Body of pancreas (tissue), 4 donors: ENCODE measurements around the gene PKN1.

Experiments used
- POLR2A ChIP-seq, 3 donors: fragments of 450-650 bp; IDR thresholded peaks; one replicate each; pipeline ENCODE4 v1.6.1; 2016; ENCODE audit warnings: antibody characterized with exemption in 3 of 3, mild to moderate bottlenecking in 2 of 3
- TF ChIP-seq, protein P1 (sequence below), 7 experiments: fragments of 450-650 bp in 4 of 7; fragments of 200-600 bp in 3 of 7; sonication (generic) in 3 of 7; IDR thresholded peaks; one replicate each; pipeline ENCODE4 v1.5.1; 2016 to 2019; ENCODE audit warnings: antibody characterized with exemption in 7 of 7

DNA sequence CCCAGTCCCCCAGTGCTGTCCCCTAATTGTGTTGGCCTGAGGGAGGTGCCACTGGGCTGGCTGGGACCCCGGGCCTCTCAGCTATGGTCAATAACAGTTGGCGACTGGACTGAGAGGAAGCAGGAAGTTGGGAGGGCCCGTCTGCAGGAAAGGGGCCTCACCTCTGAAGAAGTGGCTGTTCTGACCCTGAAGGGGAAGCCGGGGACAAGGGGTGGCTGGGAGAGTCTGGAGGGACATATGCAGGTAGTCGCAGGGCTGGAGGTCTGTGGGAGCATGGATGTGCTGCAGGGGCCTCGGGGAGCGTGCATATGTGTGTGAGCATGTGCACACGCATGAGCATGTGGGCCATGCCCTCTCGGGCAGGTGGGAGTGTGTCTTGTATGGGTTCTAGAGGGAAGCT lies 5.9 kb downstream of the PKN1 start:
- TF ChIP-seq, protein P1, sequence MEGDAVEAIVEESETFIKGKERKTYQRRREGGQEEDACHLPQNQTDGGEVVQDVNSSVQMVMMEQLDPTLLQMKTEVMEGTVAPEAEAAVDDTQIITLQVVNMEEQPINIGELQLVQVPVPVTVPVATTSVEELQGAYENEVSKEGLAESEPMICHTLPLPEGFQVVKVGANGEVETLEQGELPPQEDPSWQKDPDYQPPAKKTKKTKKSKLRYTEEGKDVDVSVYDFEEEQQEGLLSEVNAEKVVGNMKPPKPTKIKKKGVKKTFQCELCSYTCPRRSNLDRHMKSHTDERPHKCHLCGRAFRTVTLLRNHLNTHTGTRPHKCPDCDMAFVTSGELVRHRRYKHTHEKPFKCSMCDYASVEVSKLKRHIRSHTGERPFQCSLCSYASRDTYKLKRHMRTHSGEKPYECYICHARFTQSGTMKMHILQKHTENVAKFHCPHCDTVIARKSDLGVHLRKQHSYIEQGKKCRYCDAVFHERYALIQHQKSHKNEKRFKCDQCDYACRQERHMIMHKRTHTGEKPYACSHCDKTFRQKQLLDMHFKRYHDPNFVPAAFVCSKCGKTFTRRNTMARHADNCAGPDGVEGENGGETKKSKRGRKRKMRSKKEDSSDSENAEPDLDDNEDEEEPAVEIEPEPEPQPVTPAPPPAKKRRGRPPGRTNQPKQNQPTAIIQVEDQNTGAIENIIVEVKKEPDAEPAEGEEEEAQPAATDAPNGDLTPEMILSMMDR (IDR thresholded peaks at IDR 0.05), result no peak
- TF ChIP-seq POLR2A (IDR thresholded peaks at IDR 0.05), result no peak
